Esophagus muscularis mucosa (tissue), 4 donors: ENCODE measurements around the gene FTCDNL1.

Experiments used
- CTCF ChIP-seq, 3 experiments: fragments of 200-600 bp in 2 of 3; fragments of 450-650 bp in 1 of 3; sonication (generic) in 2 of 3; IDR thresholded peaks; one replicate each; pipeline ENCODE4 v1.5.1; 2017 to 2019; ENCODE audit warnings: antibody characterized with exemption in 3 of 3, mild to moderate bottlenecking in 2 of 3, moderate library complexity in 1 of 3
- EP300 ChIP-seq: sonication (generic); formaldehyde crosslinking; IDR thresholded peaks from one replicate; pipeline ENCODE4 v1.6.1; 2017; ENCODE audit warnings: antibody characterized with exemption
- POLR2AphosphoS5 ChIP-seq, 2 donors: sonication (generic); formaldehyde crosslinking; IDR thresholded peaks; one replicate each; pipeline ENCODE4 v1.6.1; 2017; ENCODE audit warnings: antibody characterized with exemption in 2 of 2

DNA sequence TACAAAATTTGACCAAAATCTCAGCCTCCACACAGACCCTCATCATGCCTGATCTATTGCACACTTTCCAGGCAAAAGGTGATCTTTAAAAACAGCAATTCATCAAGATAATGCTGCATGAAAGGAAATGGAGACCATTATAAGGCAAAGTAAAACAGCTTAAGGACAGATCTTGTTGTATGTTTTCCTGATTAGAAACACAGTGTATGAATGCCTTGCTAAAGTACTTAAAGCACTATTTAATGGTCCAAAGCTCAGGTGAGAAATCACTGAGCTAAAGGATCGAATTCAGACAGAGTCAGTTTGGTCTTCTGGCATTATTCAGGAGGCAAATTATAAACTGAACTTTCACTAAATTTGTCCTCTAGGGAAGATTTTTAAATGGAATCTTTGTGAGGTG, 18.7 kb upstream of the FTCDNL1 start:
- TF ChIP-seq CTCF (IDR thresholded peaks at IDR 0.05), result no peak
- no peak for TF ChIP-seq POLR2AphosphoS5 (IDR thresholded peaks at IDR 0.05)
- no peak for TF ChIP-seq EP300
